ENCODE data around the gene NIPAL3. TPM values are rescaled to one million over a fixed set of nuclear protein-coding genes. Genes with fewer than 3 reads are reported as not detected.
"Not testable (repeated sequence)": the region's sequence is repeated elsewhere in the genome, so short reads cannot be mapped to it uniquely, and the experiment has no call there.

Gene NIPAL3
- polyA plus RNA-seq, 1 donor = 23.3 TPM

- DNase-seq = no peak
Measured at GRCh38 chr1:24517898-24518297, 102.3 kb downstream of the NIPAL3 start.

GRCh38 chr1:24520282-24520681, 104.7 kb downstream of the NIPAL3 start:
- DNase-seq = not testable (repeated sequence)

Other genes starting within 250 kb of the NIPAL3 start
- gene IFNLR1, start 228.5 kb upstream of the NIPAL3 start, polyA plus RNA-seq (ENCODE audit: insufficient read length) = 3.5 TPM
- gene GRHL3, start 96.4 kb upstream of the NIPAL3 start, polyA plus RNA-seq (ENCODE audit: insufficient read length) = 4.6 TPM
- 12.2 TPM for gene STPG1, start 2.0 kb upstream of the NIPAL3 start, polyA plus RNA-seq (ENCODE audit: insufficient read length)
- gene RCAN3, start 87.0 kb downstream of the NIPAL3 start, polyA plus RNA-seq (ENCODE audit: insufficient read length) = 10.3 TPM
- gene NCMAP, start 140.3 kb downstream of the NIPAL3 start, polyA plus RNA-seq (ENCODE audit: insufficient read length) = 0.80 TPM
- gene SRRM1, start 227.5 kb downstream of the NIPAL3 start, polyA plus RNA-seq (ENCODE audit: insufficient read length) = 200 TPM

Data from left kidney (tissue), 2 donors.